IPS-11a (cell line): ENCODE results near the gene CBX1.

Source experiments
- H3K4me3 ChIP-seq: one replicate; pipeline ENCODE4 v1.5.1; 2013; ENCODE audit warnings: low read depth, low read length, control low read depth

The CBX1 gene

GRCh38 chr17:48027322-48027981 is 73.8 kb downstream of the CBX1 start:
- H3K4me3 ChIP-seq = no peak overlapping the region

GRCh38 chr17:48026502-48027321 is 74.6 kb downstream of the CBX1 start:
- no peak overlapping the region for H3K4me3 ChIP-seq

- H3K4me3 ChIP-seq = no peak overlapping the region
Observed at GRCh38 chr17:48025904-48026501, 75.3 kb downstream of the CBX1 start.

GRCh38 chr17:48025040-48025903 is 76.0 kb downstream of the CBX1 start:
- H3K4me3 ChIP-seq = peak overlapping the region; percentile 70

- H3K4me3 ChIP-seq = peak overlapping the region; percentile 38
Observed at GRCh38 chr17:48024149-48025039, 76.9 kb downstream of the CBX1 start.

GRCh38 chr17:48023400-48024148 is 77.7 kb downstream of the CBX1 start:
- H3K4me3 ChIP-seq = peak overlapping the region; percentile 38

- no peak overlapping the region for H3K4me3 ChIP-seq
Observed at GRCh38 chr17:48022901-48023300, 78.4 kb downstream of the CBX1 start.

GRCh38 chr17:48021934-48022333 is 79.3 kb downstream of the CBX1 start:
- H3K4me3 ChIP-seq = no peak overlapping the region
